ENCODE results near the gene NALCN. TPM values are rescaled to one million over a fixed set of nuclear protein-coding genes. Genes with fewer than 3 reads are reported as not detected.

Gene NALCN
- total RNA-seq, 1 donor from 2014 or later, result 0.35 TPM

- Mint-ChIP-seq H3K36me3 (ENCODE audit: low read depth) (no peaks in the 10 kb centered on the region), H3K27ac (ENCODE audit: unreplicated experiment) (no peak overlapping the region), H3K4me1 (no peaks in the 10 kb centered on the region), H3K4me3 (no peak overlapping the region), H3K27me3 (ENCODE audit: low read depth) (no peaks in the 10 kb centered on the region), H3K9me3 (peaks cover 6% of the 10 kb centered on the region)
- no peak for TF ChIP-seq CTCF (conservative IDR thresholded peaks at IDR 0.05)
- DNase-seq (ENCODE audit: low read depth, low spot score), result no peak
Observed at GRCh38 chr13:101307181-101307701, 109.1 kb downstream of the NALCN start.

GRCh38 chr13:101306773-101307172 is 109.5 kb downstream of the NALCN start:
- H3K27me3 Mint-ChIP-seq (ENCODE audit: low read depth), result no peaks in the 10 kb centered on the region
- no peaks in the 10 kb centered on the region for H3K36me3 Mint-ChIP-seq (ENCODE audit: low read depth)
- H3K4me3 Mint-ChIP-seq, result no peak overlapping the region
- DNase-seq (ENCODE audit: low read depth, low spot score), result no peak
- no peak for TF ChIP-seq CTCF (conservative IDR thresholded peaks at IDR 0.05)
- peaks cover 6% of the 10 kb centered on the region for H3K9me3 Mint-ChIP-seq
- H3K4me1 Mint-ChIP-seq, result no peaks in the 10 kb centered on the region
- no peak overlapping the region for H3K27ac Mint-ChIP-seq (ENCODE audit: unreplicated experiment)

DNA sequence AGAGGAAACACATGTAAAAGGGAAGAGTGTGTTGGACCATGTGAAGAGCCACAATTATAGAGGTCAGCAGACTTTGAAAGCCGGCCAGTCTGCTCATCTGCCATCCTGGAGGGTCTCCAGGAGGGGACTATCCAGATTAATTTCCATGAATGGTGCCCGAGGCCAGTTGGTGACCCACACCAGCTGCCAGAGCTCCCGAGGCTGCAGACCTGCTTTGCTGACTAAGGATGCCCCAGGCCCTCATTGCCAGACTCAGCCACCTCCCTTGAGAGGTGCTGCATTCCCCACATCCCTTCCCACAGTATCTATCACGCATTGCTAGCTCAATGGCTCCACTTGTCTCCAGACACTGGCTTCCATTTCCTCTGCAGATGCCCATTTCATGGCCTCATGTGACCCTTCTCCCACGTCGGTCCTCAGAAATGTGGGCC is 110.3 kb downstream of the NALCN start:
- TF ChIP-seq CTCF (conservative IDR thresholded peaks at IDR 0.05), result no peak
- DNase-seq (ENCODE audit: low read depth, low spot score), result no peak
- no peaks in the 10 kb centered on the region for H3K36me3 Mint-ChIP-seq (ENCODE audit: low read depth)
- H3K4me1 Mint-ChIP-seq, result no peaks in the 10 kb centered on the region
- no peak overlapping the region for H3K4me3 Mint-ChIP-seq
- peaks cover 6% of the 10 kb centered on the region for H3K9me3 Mint-ChIP-seq
- no peak overlapping the region for H3K27ac Mint-ChIP-seq (ENCODE audit: unreplicated experiment)
- no peaks in the 10 kb centered on the region for H3K27me3 Mint-ChIP-seq (ENCODE audit: low read depth)

DNA sequence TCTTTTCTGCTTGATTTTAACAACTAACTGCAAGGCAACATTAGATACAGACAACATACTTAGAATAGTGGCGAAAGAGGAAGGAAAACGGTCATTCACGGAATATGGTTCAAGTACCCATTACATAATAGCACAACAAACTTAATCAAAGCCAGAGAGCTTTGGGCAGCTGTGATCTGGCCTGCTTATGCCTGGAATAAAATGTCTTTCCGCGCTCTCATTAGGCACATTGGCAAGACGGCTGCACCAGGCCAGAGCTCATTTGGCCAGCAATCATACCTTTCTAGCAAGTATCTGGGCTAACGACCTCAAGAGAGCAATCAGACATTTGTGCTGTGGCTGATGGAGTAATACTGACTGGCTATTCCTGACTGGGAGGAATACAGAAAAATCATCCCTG is 112.8 kb downstream of the NALCN start:
- no peaks in the 10 kb centered on the region for H3K27me3 Mint-ChIP-seq (ENCODE audit: low read depth)
- TF ChIP-seq CTCF (conservative IDR thresholded peaks at IDR 0.05), result no peak
- H3K27ac Mint-ChIP-seq (ENCODE audit: unreplicated experiment), result no peak overlapping the region
- H3K36me3 Mint-ChIP-seq (ENCODE audit: low read depth), result no peaks in the 10 kb centered on the region
- no peak overlapping the region for H3K4me3 Mint-ChIP-seq
- no peaks in the 10 kb centered on the region for H3K4me1 Mint-ChIP-seq
- H3K9me3 Mint-ChIP-seq, result no peaks in the 10 kb centered on the region
- DNase-seq (ENCODE audit: low read depth, low spot score), result no peak

- TF ChIP-seq CTCF (conservative IDR thresholded peaks at IDR 0.05), result no peak
- Mint-ChIP-seq H3K9me3 (no peaks in the 10 kb centered on the region), H3K36me3 (ENCODE audit: low read depth) (no peaks in the 10 kb centered on the region), H3K27me3 (ENCODE audit: low read depth) (no peaks in the 10 kb centered on the region), H3K4me1 (no peaks in the 10 kb centered on the region), H3K4me3 (no peak overlapping the region), H3K27ac (ENCODE audit: unreplicated experiment) (no peak overlapping the region)
- no peak for DNase-seq (ENCODE audit: low read depth, low spot score)
Observed at GRCh38 chr13:101301053-101301452, 115.3 kb downstream of the NALCN start.

Data from neural crest cell (in vitro differentiated cells).